Stimulated activated naive CD8-positive, alpha-beta T cell treated with anti-CD3 and anti-CD28 coated beads, Interleukin-15, Interleukin-2, amounts not matched to agents 100 ng/mL and 50 ng/mL, for 24 hours (primary cell): ENCODE measurements around the gene EFCC1.
"Not testable (repeated sequence)": the region's sequence is repeated elsewhere in the genome, so short reads cannot be mapped to it uniquely, and the experiment has no call there.

Experiments used
- H3K27ac Mint-ChIP-seq: one replicate; pipeline ENCODE4 v1.8.0; 2021; ENCODE audit warnings: mild to moderate bottlenecking, mixed read lengths
- H3K27me3 Mint-ChIP-seq: one replicate; pipeline ENCODE4 v1.8.0; 2021; ENCODE audit warnings: mixed read lengths
- H3K36me3 Mint-ChIP-seq: one replicate; pipeline ENCODE4 v1.8.0; 2021; ENCODE audit warnings: low read depth, mixed read lengths
- H3K4me1 Mint-ChIP-seq: one replicate; pipeline ENCODE4 v1.8.0; 2021; ENCODE audit warnings: low read depth, mixed read lengths
- H3K4me3 Mint-ChIP-seq: one replicate; pipeline ENCODE4 v1.8.0; 2021; ENCODE audit warnings: mild to moderate bottlenecking, mixed read lengths
- H3K9me3 Mint-ChIP-seq: one replicate; pipeline ENCODE4 v1.8.0; 2021; ENCODE audit warnings: mixed read lengths

EFCC1 gene

GRCh38 chr3:129060276-129061022, 59.3 kb downstream of the EFCC1 start, which contains the start of gene GP9:
TSS of gene GP9 (plus strand) at chr3:129060779. CDS start at chr3:129061740, 961 bp downstream.
- no peak within 1 kb of the TSS for H3K4me3 Mint-ChIP-seq
- H3K9me3 Mint-ChIP-seq: no peaks in the 10 kb centered on the region
- no peak within 1 kb of the TSS for H3K27ac Mint-ChIP-seq
- H3K4me1 Mint-ChIP-seq: peaks cover 8% of the 10 kb centered on the region
- H3K36me3 Mint-ChIP-seq: no peaks in the 10 kb centered on the region
- no peaks in the 10 kb centered on the region for H3K27me3 Mint-ChIP-seq

- Mint-ChIP-seq H3K36me3 (no peaks in the 10 kb centered on the region), H3K27me3 (no peaks in the 10 kb centered on the region), H3K4me1 (peaks cover 8% of the 10 kb centered on the region), H3K27ac (no peak overlapping the region), H3K9me3 (no peaks in the 10 kb centered on the region), H3K4me3 (no peak overlapping the region)
Measured at GRCh38 chr3:129061023-129061887, 60.2 kb downstream of the EFCC1 start.

GRCh38 chr3:129061888-129062834, 61.1 kb downstream of the EFCC1 start:
- Mint-ChIP-seq H3K4me1 (peaks cover 8% of the 10 kb centered on the region), H3K9me3 (no peaks in the 10 kb centered on the region), H3K27ac (no peak overlapping the region), H3K36me3 (no peaks in the 10 kb centered on the region), H3K27me3 (no peaks in the 10 kb centered on the region), H3K4me3 (no peak overlapping the region)

GRCh38 chr3:129063091-129063640, 62.1 kb downstream of the EFCC1 start:
- no peak overlapping the region for H3K27ac Mint-ChIP-seq
- no peaks in the 10 kb centered on the region for H3K9me3 Mint-ChIP-seq

GRCh38 chr3:129063841-129064482, 62.9 kb downstream of the EFCC1 start:
- Mint-ChIP-seq H3K4me3 (no peak overlapping the region), H3K27me3 (no peaks in the 10 kb centered on the region), H3K36me3 (no peaks in the 10 kb centered on the region), H3K4me1 (peaks cover 2% of the 10 kb centered on the region), H3K9me3 (no peaks in the 10 kb centered on the region), H3K27ac (no peak overlapping the region)

More at GRCh38 chr3:129063091-129063640, 62.1 kb downstream of the EFCC1 start:
- H3K27me3 Mint-ChIP-seq: no peaks in the 10 kb centered on the region
- H3K4me3 Mint-ChIP-seq: no peak overlapping the region
- no peaks in the 10 kb centered on the region for H3K36me3 Mint-ChIP-seq
- H3K4me1 Mint-ChIP-seq: peaks cover 8% of the 10 kb centered on the region

GRCh38 chr3:129065016-129065719, 64.1 kb downstream of the EFCC1 start:
- peaks cover 12% of the 10 kb centered on the region for H3K4me1 Mint-ChIP-seq
- H3K27me3 Mint-ChIP-seq: no peaks in the 10 kb centered on the region
- no peak overlapping the region for H3K4me3 Mint-ChIP-seq
- H3K36me3 Mint-ChIP-seq: no peaks in the 10 kb centered on the region
- H3K27ac Mint-ChIP-seq: peak overlapping the region; percentile 4
- no peaks in the 10 kb centered on the region for H3K9me3 Mint-ChIP-seq

GRCh38 chr3:129065720-129066073, 64.6 kb downstream of the EFCC1 start:
- no peak overlapping the region for H3K4me3 Mint-ChIP-seq
- H3K27me3 Mint-ChIP-seq: no peaks in the 10 kb centered on the region
- H3K4me1 Mint-ChIP-seq: peaks cover 16% of the 10 kb centered on the region
- no peak overlapping the region for H3K27ac Mint-ChIP-seq
- H3K36me3 Mint-ChIP-seq: no peaks in the 10 kb centered on the region
- H3K9me3 Mint-ChIP-seq: no peaks in the 10 kb centered on the region

- peak overlapping the region; percentile 65 for H3K4me3 Mint-ChIP-seq
- peaks cover 16% of the 10 kb centered on the region for H3K4me1 Mint-ChIP-seq
- not testable (repeated sequence) for H3K27me3 Mint-ChIP-seq, H3K36me3 Mint-ChIP-seq, H3K27ac Mint-ChIP-seq, H3K9me3 Mint-ChIP-seq
Measured at GRCh38 chr3:129067719-129068118, 66.6 kb downstream of the EFCC1 start.

GRCh38 chr3:129068291-129068886, 67.3 kb downstream of the EFCC1 start:
- Mint-ChIP-seq H3K4me1 (peaks cover 16% of the 10 kb centered on the region), H3K27me3 (no peaks in the 10 kb centered on the region), H3K27ac (no peak overlapping the region), H3K4me3 (peak overlapping the region; percentile 65), H3K9me3 (no peaks in the 10 kb centered on the region), H3K36me3 (no peaks in the 10 kb centered on the region)

GRCh38 chr3:129069313-129070085, 68.4 kb downstream of the EFCC1 start:
- H3K36me3 Mint-ChIP-seq, H3K9me3 Mint-ChIP-seq, H3K27me3 Mint-ChIP-seq: not testable (repeated sequence)
- H3K27ac Mint-ChIP-seq: peak overlapping the region; percentile 36
- peak overlapping the region; percentile 41 for H3K4me3 Mint-ChIP-seq
- H3K4me1 Mint-ChIP-seq: peaks cover 16% of the 10 kb centered on the region

GRCh38 chr3:129070086-129070885, 69.2 kb downstream of the EFCC1 start:
- H3K27ac Mint-ChIP-seq: no peak overlapping the region
- H3K36me3 Mint-ChIP-seq: no peaks in the 10 kb centered on the region
- H3K4me1 Mint-ChIP-seq: peaks cover 16% of the 10 kb centered on the region
- peak overlapping the region; percentile 28 for H3K4me3 Mint-ChIP-seq
- H3K9me3 Mint-ChIP-seq: no peaks in the 10 kb centered on the region
- H3K27me3 Mint-ChIP-seq: no peaks in the 10 kb centered on the region

- H3K27me3 Mint-ChIP-seq: no peaks in the 10 kb centered on the region
Measured at GRCh38 chr3:129077222-129077621, 76.1 kb downstream of the EFCC1 start.

More at GRCh38 chr3:129077222-129077621, 76.1 kb downstream of the EFCC1 start:
- no peak overlapping the region for H3K4me3 Mint-ChIP-seq
- H3K36me3 Mint-ChIP-seq: no peaks in the 10 kb centered on the region
- H3K9me3 Mint-ChIP-seq: no peaks in the 10 kb centered on the region
- no peak overlapping the region for H3K27ac Mint-ChIP-seq
- peaks cover 6% of the 10 kb centered on the region for H3K4me1 Mint-ChIP-seq
